Neural crest cell (in vitro differentiated cells): ENCODE data around the gene SIM1. TPM values are rescaled to one million over a fixed set of nuclear protein-coding genes. Genes with fewer than 3 reads are reported as not detected.
A peak's percentile ranks its signal among the peaks of the same experiment; 100 is the strongest.

Experiments used
- DNase-seq: peaks from one replicate; pipeline ENCODE4 v3.0.0; 2021; ENCODE audit warnings: low read depth, mixed read lengths, low spot score
- H3K27ac Mint-ChIP-seq: one replicate; pipeline ENCODE4 v1.8.0; 2021; ENCODE audit warnings: mild to moderate bottlenecking, mixed read lengths; ENCODE audit not compliant: unreplicated experiment
- H3K27me3 Mint-ChIP-seq: 2 replicates; pipeline ENCODE4 v1.8.0; 2021; ENCODE audit warnings: low read depth, mild to moderate bottlenecking, mixed read lengths
- H3K36me3 Mint-ChIP-seq: 2 replicates; pipeline ENCODE4 v1.8.0; 2021; ENCODE audit warnings: low read depth, mild to moderate bottlenecking, mixed read lengths
- H3K4me1 Mint-ChIP-seq: 2 replicates; pipeline ENCODE4 v1.8.0; 2021; ENCODE audit warnings: mixed read lengths
- H3K4me3 Mint-ChIP-seq: one replicate; pipeline ENCODE4 v1.8.0; 2021; ENCODE audit warnings: mild to moderate bottlenecking, mixed read lengths
- H3K9me3 Mint-ChIP-seq: 2 replicates; pipeline ENCODE4 v1.8.0; 2021; ENCODE audit warnings: mixed read lengths
- total RNA-seq: library from RNA; stranded (reverse); gene quantifications from 2 replicates; pipeline ENCODE4 v1.2.1, GENCODE V29; 2021
- TF ChIP-seq, protein P1 (sequence below): fragments of 200-600 bp; sonication (generic); conservative IDR thresholded peaks from 2 replicates; pipeline ENCODE4 v1.5.0; 2021; ENCODE audit warnings: antibody characterized with exemption, mild to moderate bottlenecking

Gene SIM1
- total RNA-seq, 1 donor from 2014 or later, result 0.58 TPM

DNA sequence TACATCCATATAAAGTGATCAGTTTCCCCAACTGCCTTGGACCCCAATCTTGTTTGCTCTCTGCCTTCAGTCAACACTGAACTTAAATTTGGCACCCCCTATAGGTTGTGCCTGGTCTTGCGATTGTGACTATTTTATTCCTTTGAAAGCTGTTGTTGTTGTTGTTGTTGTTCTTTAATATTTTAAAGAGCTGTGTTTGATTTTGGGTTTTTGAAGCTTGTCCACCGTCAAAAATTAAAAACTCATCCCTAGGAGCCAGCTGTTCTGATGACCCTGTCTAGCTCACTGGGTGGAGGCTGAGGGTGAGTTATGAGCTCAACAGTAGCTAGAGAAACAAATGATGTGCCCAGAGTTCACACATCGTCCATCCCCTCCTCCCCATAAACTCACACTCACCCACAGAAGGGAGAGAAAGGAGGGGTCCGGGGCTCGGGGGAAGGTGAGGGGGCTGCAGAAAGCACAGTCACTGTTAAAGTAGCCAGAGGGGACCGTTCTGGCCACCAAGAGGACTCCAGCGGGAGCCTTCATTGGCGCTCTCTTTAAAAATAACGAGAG is 4.0 kb downstream of the SIM1 start:
- Mint-ChIP-seq H3K36me3 (no peaks in the 10 kb centered on the region), H3K27me3 (peaks cover 14% of the 10 kb centered on the region), H3K27ac (no peak overlapping the region), H3K4me3 (peak overlapping the region; percentile 31), H3K9me3 (no peaks in the 10 kb centered on the region), H3K4me1 (peaks cover 12% of the 10 kb centered on the region)
- no peak for DNase-seq
- TF ChIP-seq, protein P1, sequence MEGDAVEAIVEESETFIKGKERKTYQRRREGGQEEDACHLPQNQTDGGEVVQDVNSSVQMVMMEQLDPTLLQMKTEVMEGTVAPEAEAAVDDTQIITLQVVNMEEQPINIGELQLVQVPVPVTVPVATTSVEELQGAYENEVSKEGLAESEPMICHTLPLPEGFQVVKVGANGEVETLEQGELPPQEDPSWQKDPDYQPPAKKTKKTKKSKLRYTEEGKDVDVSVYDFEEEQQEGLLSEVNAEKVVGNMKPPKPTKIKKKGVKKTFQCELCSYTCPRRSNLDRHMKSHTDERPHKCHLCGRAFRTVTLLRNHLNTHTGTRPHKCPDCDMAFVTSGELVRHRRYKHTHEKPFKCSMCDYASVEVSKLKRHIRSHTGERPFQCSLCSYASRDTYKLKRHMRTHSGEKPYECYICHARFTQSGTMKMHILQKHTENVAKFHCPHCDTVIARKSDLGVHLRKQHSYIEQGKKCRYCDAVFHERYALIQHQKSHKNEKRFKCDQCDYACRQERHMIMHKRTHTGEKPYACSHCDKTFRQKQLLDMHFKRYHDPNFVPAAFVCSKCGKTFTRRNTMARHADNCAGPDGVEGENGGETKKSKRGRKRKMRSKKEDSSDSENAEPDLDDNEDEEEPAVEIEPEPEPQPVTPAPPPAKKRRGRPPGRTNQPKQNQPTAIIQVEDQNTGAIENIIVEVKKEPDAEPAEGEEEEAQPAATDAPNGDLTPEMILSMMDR, result peak; percentile 65

DNA sequence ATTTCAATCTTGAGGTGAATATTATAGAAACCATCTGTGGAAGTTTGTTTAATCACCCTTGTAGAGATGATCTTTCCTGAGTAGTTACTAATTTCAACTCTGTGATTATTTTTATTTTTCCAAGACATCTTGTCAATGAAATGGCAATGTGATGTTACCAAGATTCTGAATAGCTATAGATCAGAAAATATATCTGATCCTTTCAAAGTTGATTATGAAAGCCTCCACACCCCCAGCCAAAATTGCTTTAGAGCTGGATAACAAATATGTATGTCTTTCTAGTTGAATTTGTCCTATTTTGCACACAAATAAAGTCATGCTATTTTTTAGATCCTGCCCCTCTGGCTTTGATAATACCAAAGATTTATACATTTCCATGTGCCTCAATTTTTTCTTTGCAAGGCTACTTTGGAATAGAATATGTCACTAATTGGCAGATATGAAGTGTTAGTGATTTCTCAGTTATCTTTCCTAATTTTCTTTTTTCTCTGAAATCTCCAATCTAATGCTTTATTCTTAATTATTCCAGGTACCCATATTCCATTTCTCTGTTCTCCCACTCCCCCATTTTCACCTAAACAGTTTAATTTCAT is 5.0 kb downstream of the SIM1 start:
- TF ChIP-seq, protein P1, result no peak
- H3K36me3 Mint-ChIP-seq, result no peaks in the 10 kb centered on the region
- H3K27ac Mint-ChIP-seq, result no peak overlapping the region
- DNase-seq, result no peak
- no peak overlapping the region for H3K4me3 Mint-ChIP-seq
- peaks cover 7% of the 10 kb centered on the region for H3K4me1 Mint-ChIP-seq
- H3K9me3 Mint-ChIP-seq, result no peaks in the 10 kb centered on the region
- H3K27me3 Mint-ChIP-seq, result peaks cover 3% of the 10 kb centered on the region

DNA sequence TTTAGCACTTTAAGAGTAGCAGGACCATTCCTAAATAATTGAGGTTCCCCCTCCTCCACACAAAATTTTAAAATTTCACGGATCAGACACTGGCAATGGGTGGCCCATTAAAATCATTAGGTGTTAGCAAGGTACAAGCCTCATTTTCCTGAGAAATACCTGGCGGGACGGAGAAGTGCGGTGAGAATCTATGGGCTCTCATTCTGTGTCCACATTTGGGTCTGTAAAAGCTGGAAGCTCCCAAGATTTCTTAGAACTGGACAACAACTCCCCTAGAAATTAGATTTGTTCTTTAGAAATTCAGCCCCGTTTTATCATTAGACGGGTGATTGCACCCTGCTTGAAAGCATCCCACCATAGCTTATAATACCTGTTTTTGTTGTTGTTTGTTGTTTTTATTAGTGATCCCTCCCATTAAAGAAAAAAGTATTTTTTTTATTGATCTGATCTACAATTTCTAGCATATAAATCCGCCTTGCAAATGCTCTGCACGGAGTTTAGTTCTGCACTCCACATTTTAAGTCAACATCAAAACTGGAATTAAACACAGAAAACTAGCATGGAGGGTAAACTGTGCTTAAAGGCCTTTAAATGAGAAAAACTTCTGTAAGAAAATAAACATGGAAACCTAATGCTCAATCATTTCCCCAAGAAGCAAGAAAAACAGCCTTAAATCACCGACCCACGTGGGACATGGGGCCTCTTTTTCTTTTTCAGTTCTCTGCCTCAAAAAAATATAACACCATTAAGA is 5.7 kb downstream of the SIM1 start:
- Mint-ChIP-seq H3K27me3 (no peaks in the 10 kb centered on the region), H3K9me3 (no peaks in the 10 kb centered on the region), H3K27ac (no peak overlapping the region), H3K4me1 (peaks cover 12% of the 10 kb centered on the region), H3K4me3 (peak overlapping the region; percentile 12), H3K36me3 (no peaks in the 10 kb centered on the region)
- TF ChIP-seq, protein P1, result no peak
- no peak for DNase-seq

DNA sequence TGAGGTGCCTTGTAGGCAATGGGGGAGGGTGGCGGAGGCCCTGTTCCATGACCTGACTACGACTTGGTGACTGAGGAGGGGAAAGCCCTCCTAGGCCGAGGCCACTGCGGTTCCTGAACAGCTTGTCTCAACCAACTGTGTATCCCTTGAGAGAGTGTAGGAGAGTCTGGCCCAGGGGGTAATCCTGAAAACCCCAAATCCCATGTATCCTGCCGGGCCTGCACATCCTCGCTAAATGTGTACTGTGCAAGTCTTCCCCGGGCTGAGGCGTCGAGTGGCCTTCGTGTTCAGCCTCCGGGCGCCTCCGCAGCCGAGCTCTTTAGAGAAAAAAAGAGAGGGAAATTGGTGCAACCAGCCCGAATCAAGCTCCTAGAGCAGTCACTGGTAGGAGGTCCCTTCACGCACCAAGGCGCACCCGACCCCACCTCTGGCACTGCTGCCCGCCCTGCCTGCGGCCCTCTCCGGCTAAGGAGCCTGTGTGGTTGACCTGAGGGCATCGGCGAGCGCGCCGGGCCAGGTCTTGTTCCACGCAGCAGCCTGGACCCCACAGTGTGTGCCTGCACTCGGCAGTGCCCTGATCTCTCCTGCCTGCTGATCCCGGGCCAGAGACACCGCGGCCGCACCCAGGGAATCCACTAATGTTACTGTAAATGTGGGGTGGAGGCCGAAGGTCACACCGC is 7.3 kb downstream of the SIM1 start:
- Mint-ChIP-seq H3K27ac (no peak overlapping the region), H3K27me3 (no peaks in the 10 kb centered on the region), H3K4me1 (peaks cover 9% of the 10 kb centered on the region), H3K9me3 (no peaks in the 10 kb centered on the region), H3K4me3 (peak overlapping the region; percentile 62), H3K36me3 (no peaks in the 10 kb centered on the region)
- TF ChIP-seq, protein P1, result no peak
- no peak for DNase-seq

DNA sequence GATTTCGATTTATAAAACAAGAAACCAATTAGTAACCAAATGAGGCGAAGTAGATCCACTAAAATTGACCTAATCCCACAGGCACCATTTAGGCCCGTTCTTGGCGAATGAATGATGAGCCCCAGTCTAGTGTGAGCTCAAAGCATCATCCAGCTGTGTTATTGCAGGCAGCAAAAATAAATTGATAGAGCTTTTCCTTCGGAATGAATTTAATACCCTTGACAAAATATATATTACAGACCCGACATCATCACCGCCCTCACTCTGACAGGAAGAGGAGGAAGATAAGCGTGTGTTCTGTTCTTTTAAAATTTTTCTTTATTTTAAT is 7.8 kb downstream of the SIM1 start:
- TF ChIP-seq, protein P1, result no peak
- no peaks in the 10 kb centered on the region for H3K36me3 Mint-ChIP-seq
- no peak overlapping the region for H3K27ac Mint-ChIP-seq
- peak overlapping the region; percentile 31 for H3K4me3 Mint-ChIP-seq
- DNase-seq, result no peak
- no peaks in the 10 kb centered on the region for H3K27me3 Mint-ChIP-seq
- H3K4me1 Mint-ChIP-seq, result peaks cover 9% of the 10 kb centered on the region
- no peaks in the 10 kb centered on the region for H3K9me3 Mint-ChIP-seq
